ENCODE data around the gene KLLN. TPM values are rescaled to one million over a fixed set of nuclear protein-coding genes. Genes with fewer than 3 reads are reported as not detected.
"Not testable (repeated sequence)": the region's sequence is repeated elsewhere in the genome, so short reads cannot be mapped to it uniquely, and the experiment has no call there.

KLLN gene
- total RNA-seq, 1 experiment from 2014 or later: 2.0 TPM

DNA sequence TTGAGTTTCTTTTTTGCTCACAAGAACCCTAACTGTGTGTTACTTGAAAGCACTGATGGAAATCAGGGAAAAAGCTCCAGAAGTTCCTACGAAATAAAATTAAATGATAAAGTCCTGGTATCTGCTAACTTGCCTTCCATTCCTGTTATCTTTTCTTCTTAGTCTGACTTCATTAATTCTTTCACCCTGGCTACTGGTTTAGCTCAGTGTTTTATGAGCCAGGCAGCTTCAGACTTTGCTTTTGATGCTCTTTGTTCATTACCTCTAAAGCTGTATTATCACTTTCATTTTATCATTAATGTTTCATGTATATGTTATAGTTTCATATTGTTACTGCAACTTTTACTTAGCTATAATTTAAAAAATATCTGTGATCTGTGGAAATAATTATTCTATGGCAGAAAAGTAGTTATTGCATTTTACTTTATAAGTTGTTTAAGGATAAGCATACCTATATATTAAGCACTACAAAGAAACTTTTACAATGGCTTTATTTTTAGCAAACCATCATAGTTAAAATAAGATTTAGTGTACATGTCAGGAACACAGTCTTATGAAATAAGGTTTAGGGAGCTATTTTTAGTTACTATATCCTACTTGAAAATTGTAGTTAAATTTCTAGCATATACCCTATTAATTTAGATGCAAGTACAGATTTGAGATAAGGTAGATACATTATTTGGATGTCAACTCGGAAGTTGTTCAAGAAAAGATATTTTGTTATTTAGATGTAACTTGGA lies 19.4 kb upstream of the KLLN start:
- Histone ChIP-seq H3K9me3 (ENCODE audit: low read length) (no peaks in the 10 kb centered on the region), H3K36me3 (ENCODE audit: insufficient read depth, low read length) (peaks cover 68% of the 10 kb centered on the region), H3K4me2 (ENCODE audit: low read depth, low read length, poor library complexity, severe bottlenecking) (no peak overlapping the region), H3K27ac (ENCODE audit: low read length) (no peak overlapping the region), H3K4me1 (ENCODE audit: low read length) (peaks cover 6% of the 10 kb centered on the region; the same call in 1 of the 2 replicates), H2AFZ (ENCODE audit: low read length) (no peak overlapping the region), H3K9me2 (replicated peaks; ENCODE audit: insufficient read depth, low read length) (no peaks in the 10 kb centered on the region), H3K79me2 (ENCODE audit: low read length) (peaks cover 93% of the 10 kb centered on the region), H3K27me3 (ENCODE audit: low read length) (no peaks in the 10 kb centered on the region), H3K9ac (ENCODE audit: low read length) (no peak overlapping the region), H4K20me1 (ENCODE audit: insufficient read depth, low read depth, low read length) (peaks cover 40% of the 10 kb centered on the region), H3K4me3 (ENCODE audit: low read length) (no peak overlapping the region)
- peak; percentile 40 for DNase-seq

DNA sequence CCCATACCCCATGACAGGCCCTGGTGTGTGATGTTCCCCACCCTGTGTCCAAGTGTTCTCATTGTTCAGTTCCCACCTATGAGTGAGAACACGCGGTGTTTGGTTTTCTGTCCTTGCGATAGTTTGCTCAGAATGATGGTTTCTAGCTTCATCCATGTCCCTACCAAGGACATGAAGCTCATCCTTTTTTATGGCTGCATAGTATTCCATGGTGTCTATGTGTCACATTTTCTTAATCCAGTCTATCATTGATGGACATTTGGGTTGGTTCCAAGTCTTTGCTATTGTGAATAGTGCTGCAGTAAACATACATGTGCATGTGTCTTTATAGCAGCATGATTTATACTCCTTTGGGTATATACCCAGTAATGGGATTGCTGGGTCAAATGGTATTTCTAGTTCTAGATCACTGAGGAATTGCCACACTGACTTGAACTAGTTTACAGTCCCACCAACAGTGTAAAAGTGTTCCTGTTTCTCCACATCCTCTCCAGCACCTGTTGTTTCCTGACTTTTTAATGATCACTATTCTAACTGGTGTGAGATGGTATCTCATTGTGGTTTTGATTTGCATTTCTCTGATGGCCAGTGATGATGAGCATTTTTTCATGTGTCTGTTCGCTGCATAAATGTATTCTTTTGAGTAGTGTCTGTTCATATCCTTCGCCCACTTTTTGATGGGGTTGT lies 18.2 kb upstream of the KLLN start:
- H3K4me3 ChIP-seq (ENCODE audit: low read length); H3K4me2 ChIP-seq (ENCODE audit: low read depth, low read length, poor library complexity, severe bottlenecking); H3K9me2 ChIP-seq (replicated peaks; ENCODE audit: insufficient read depth, low read length); H3K9me3 ChIP-seq (ENCODE audit: low read length); H2AFZ ChIP-seq (ENCODE audit: low read length); H3K27ac ChIP-seq (ENCODE audit: low read length); DNase-seq; H3K4me1 ChIP-seq (ENCODE audit: low read length); H3K27me3 ChIP-seq (ENCODE audit: low read length); H3K9ac ChIP-seq (ENCODE audit: low read length): not testable (repeated sequence)
- peaks cover 93% of the 10 kb centered on the region for H3K79me2 ChIP-seq (ENCODE audit: low read length)
- peaks cover 68% of the 10 kb centered on the region for H3K36me3 ChIP-seq (ENCODE audit: insufficient read depth, low read length)
- H4K20me1 ChIP-seq (ENCODE audit: insufficient read depth, low read depth, low read length): peaks cover 30% of the 10 kb centered on the region; the same call in 1 of the 2 replicates

DNA sequence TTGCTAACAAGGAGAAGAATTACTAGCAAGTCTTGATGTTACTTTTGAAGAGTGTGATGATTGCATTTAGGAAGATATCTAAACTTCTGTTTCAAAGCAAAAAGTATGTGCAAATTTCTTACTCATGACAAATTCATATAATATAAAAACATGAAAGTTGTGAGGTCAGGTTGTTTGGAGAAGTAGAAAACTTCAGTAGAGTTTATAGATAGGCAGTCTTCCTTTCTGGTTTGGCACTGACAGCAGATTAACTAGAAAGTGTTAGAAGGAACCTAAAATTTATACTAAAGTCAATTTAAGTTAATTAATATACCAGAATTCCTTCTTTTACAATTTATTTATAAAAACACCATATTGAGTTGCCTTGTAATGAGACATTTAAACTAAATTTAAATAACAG lies 17.0 kb upstream of the KLLN start:
- no peaks in the 10 kb centered on the region for H3K27me3 ChIP-seq (ENCODE audit: low read length)
- no peak overlapping the region for H3K4me3 ChIP-seq (ENCODE audit: low read length)
- no peak overlapping the region for H3K9ac ChIP-seq (ENCODE audit: low read length)
- no peaks in the 10 kb centered on the region for H3K9me2 ChIP-seq (replicated peaks; ENCODE audit: insufficient read depth, low read length)
- H3K4me2 ChIP-seq (ENCODE audit: low read depth, low read length, poor library complexity, severe bottlenecking): no peak overlapping the region
- no peak overlapping the region for H3K27ac ChIP-seq (ENCODE audit: low read length)
- H3K9me3 ChIP-seq (ENCODE audit: low read length): no peaks in the 10 kb centered on the region
- H2AFZ ChIP-seq (ENCODE audit: low read length): no peak overlapping the region
- H3K36me3 ChIP-seq (ENCODE audit: insufficient read depth, low read length): peaks cover 67% of the 10 kb centered on the region
- peaks cover 20% of the 10 kb centered on the region; the same call in 1 of the 2 replicates for H4K20me1 ChIP-seq (ENCODE audit: insufficient read depth, low read depth, low read length)
- H3K4me1 ChIP-seq (ENCODE audit: low read length): no peaks in the 10 kb centered on the region; the same call in 1 of the 2 replicates
- DNase-seq: no peak
- peaks cover 92% of the 10 kb centered on the region for H3K79me2 ChIP-seq (ENCODE audit: low read length)

DNA sequence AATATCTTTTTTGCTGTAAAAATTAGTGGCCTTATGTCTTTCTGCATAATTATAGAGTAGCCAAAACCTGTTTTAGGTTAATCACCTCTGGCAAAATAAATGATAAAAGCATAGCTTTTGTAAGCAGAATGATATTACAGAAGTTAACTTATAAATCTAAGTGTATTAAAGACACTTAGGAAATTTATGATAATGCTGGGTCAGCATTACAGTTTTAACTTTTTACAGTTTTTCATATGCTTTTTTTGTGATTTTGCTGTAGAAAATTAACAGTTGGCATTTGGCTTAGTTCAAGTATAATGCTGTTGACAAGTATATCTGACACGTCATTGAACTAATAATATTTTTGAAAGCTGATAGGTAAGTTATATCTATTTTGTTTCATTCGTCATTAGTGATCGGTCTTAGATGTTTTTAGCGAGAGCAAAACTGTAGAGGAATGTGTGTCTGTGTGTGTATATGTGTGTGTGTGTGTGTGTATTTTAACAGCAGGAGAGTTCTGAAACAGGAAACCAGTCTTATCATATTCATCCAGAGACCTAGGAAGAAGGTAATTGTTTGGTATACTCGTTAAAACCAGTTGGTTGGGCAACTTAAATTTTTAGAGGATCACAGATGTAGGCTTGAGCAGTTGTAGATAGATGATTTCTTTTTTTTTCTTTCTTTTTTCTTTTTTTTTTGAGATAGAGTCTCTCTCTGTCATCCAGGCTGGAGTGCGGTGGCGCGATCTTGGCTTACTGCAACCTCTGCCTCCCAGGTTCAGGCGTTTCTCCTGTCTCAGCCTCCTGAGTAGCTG lies 15.5 kb upstream of the KLLN start:
- Histone ChIP-seq H3K27ac (ENCODE audit: low read length) (no peak overlapping the region), H2AFZ (ENCODE audit: low read length) (no peak overlapping the region), H3K4me2 (ENCODE audit: low read depth, low read length, poor library complexity, severe bottlenecking) (no peak overlapping the region), H3K27me3 (ENCODE audit: low read length) (no peaks in the 10 kb centered on the region), H3K9ac (ENCODE audit: low read length) (no peak overlapping the region), H3K36me3 (ENCODE audit: insufficient read depth, low read length) (peaks cover 74% of the 10 kb centered on the region), H3K79me2 (ENCODE audit: low read length) (peaks cover 94% of the 10 kb centered on the region), H3K9me3 (ENCODE audit: low read length) (no peaks in the 10 kb centered on the region), H4K20me1 (ENCODE audit: insufficient read depth, low read depth, low read length) (0 out of 2 replicates have a peak, but pooled peaks cover 20% of the 10 kb centered on the region), H3K4me1 (ENCODE audit: low read length) (peaks cover 9% of the 10 kb centered on the region; the same call in 1 of the 2 replicates), H3K9me2 (replicated peaks; ENCODE audit: insufficient read depth, low read length) (no peaks in the 10 kb centered on the region), H3K4me3 (ENCODE audit: low read length) (no peak overlapping the region)
- peak; percentile 28 for DNase-seq

DNA sequence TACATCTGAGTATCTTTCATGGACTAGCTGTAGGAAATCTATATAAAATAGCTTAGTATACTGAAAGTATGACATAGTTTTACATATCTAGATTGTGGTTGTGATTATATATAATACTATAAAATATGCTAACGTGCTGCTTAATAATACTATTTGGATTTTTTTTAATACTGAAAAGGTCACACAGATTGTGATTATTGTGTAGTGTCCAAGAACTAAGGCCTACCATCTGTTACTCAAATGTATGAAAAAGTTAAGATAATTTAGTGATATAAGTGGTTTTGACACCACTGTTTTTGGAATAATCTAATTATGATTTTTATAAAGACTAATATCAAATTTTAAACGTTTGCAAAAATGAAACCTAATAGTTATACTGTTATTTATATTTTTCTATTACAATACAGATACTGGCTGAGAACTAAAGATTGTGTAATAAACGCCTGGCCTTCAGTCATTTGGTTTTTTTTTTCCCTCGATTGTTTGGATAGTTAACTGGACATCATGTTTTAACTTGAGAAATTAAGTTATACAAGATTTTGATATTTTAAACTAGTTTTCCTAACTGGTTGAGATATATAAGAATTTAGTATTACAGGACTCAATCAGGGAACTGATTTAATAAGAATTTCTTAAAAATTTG lies 12.7 kb upstream of the KLLN start:
- no peaks in the 10 kb centered on the region for H3K27me3 ChIP-seq (ENCODE audit: low read length)
- DNase-seq: peak; percentile 36
- H3K36me3 ChIP-seq (ENCODE audit: insufficient read depth, low read length): peaks cover 77% of the 10 kb centered on the region
- H3K9ac ChIP-seq (ENCODE audit: low read length): no peak overlapping the region
- no peaks in the 10 kb centered on the region for H3K9me2 ChIP-seq (replicated peaks; ENCODE audit: insufficient read depth, low read length)
- peaks cover 99% of the 10 kb centered on the region for H3K79me2 ChIP-seq (ENCODE audit: low read length)
- peaks cover 19% of the 10 kb centered on the region; the same call in 1 of the 2 replicates for H4K20me1 ChIP-seq (ENCODE audit: insufficient read depth, low read depth, low read length)
- no peaks in the 10 kb centered on the region for H3K9me3 ChIP-seq (ENCODE audit: low read length)
- no peak overlapping the region for H2AFZ ChIP-seq (ENCODE audit: low read length)
- peaks cover 32% of the 10 kb centered on the region for H3K4me1 ChIP-seq (ENCODE audit: low read length)
- no peak overlapping the region for H3K4me2 ChIP-seq (ENCODE audit: low read depth, low read length, poor library complexity, severe bottlenecking)
- no peak overlapping the region for H3K4me3 ChIP-seq (ENCODE audit: low read length)
- peak overlapping the region; percentile 34; the same call in 1 of the 2 replicates for H3K27ac ChIP-seq (ENCODE audit: low read length)

DNA sequence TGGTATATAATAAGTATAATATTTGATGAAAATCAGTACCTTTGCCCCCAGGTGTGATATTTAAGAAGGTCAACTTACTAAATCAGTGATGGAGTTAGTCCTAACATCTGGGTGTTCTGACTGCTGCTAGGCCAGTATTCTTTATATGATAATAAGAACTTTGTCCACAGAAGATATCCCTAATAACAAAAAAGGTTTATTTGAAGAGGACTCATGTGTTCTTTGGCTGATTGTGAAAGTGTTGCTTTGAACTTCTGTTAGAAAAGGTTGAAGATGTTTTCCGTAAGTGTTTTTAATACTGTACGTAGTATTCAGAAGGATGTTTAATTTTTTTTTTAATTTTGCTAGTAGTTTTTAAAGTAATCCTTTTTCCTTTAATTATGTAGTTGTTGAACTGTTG lies 10.3 kb upstream of the KLLN start:
- H3K4me1 ChIP-seq (ENCODE audit: low read length): peaks cover 54% of the 10 kb centered on the region
- peak; percentile 39 for DNase-seq

DNA sequence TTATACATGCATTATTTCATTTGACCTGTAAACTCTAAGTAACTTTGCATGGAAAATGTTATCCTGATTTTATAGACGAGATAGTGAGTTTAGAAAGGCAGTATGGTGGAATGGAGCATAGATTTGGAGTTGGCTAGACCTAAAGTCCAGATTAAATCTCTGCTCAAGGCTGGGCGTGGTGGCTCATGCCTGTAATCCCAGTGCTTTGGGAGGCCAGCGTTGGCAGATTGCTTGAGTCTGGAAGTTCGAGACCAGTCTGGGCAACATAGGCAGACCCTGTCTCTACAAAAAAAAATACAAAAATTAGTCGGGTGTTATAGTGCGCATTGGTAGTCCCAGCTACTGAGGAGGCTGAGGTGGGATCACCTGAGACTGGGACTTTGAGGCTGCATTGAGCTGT lies 9.5 kb upstream of the KLLN start:
- no peaks in the 10 kb centered on the region for H3K9me3 ChIP-seq (ENCODE audit: low read length)
- H3K79me2 ChIP-seq (ENCODE audit: low read length): peaks cover 99% of the 10 kb centered on the region
- H2AFZ ChIP-seq (ENCODE audit: low read length): no peak overlapping the region
- no peaks in the 10 kb centered on the region for H3K27me3 ChIP-seq (ENCODE audit: low read length)
- H3K9me2 ChIP-seq (replicated peaks; ENCODE audit: insufficient read depth, low read length): no peaks in the 10 kb centered on the region
- DNase-seq: no peak
- peak overlapping the region; percentile 23 for H3K4me2 ChIP-seq (ENCODE audit: low read depth, low read length, poor library complexity, severe bottlenecking)
- peaks cover 85% of the 10 kb centered on the region for H3K36me3 ChIP-seq (ENCODE audit: insufficient read depth, low read length)
- H3K4me1 ChIP-seq (ENCODE audit: low read length): peaks cover 62% of the 10 kb centered on the region
- H3K27ac ChIP-seq (ENCODE audit: low read length): no peak overlapping the region
- peaks cover 27% of the 10 kb centered on the region for H4K20me1 ChIP-seq (ENCODE audit: insufficient read depth, low read depth, low read length)
- no peak overlapping the region for H3K4me3 ChIP-seq (ENCODE audit: low read length)
- H3K9ac ChIP-seq (ENCODE audit: low read length): no peak overlapping the region

More for the DNA sequence above, 10.3 kb upstream of the KLLN start:
- Histone ChIP-seq H3K27me3 (ENCODE audit: low read length) (no peaks in the 10 kb centered on the region), H3K4me3 (ENCODE audit: low read length) (no peak overlapping the region), H3K27ac (ENCODE audit: low read length) (no peak overlapping the region), H3K9me3 (ENCODE audit: low read length) (no peaks in the 10 kb centered on the region), H3K9ac (ENCODE audit: low read length) (no peak overlapping the region), H2AFZ (ENCODE audit: low read length) (no peak overlapping the region), H3K9me2 (replicated peaks; ENCODE audit: insufficient read depth, low read length) (no peaks in the 10 kb centered on the region), H4K20me1 (ENCODE audit: insufficient read depth, low read depth, low read length) (peaks cover 27% of the 10 kb centered on the region), H3K79me2 (ENCODE audit: low read length) (peaks cover 99% of the 10 kb centered on the region), H3K4me2 (ENCODE audit: low read depth, low read length, poor library complexity, severe bottlenecking) (peak overlapping the region; percentile 7), H3K36me3 (ENCODE audit: insufficient read depth, low read length) (peaks cover 83% of the 10 kb centered on the region)

Data from Karpas-422 (cell line).